ENCODE measurements around the gene FBXW10. TPM values are rescaled to one million over a fixed set of nuclear protein-coding genes. Genes with fewer than 3 reads are reported as not detected.
"Not testable (repeated sequence)": the region's sequence is repeated elsewhere in the genome, so short reads cannot be mapped to it uniquely, and the experiment has no call there.

The FBXW10 gene
- total and polyA plus RNA-seq, 2 of the 8 experiments (the other 6 are each of a cell fraction or from before 2014, with no cell fraction given): not detected

- H3K4me1 ChIP-seq (replicated peaks in 1 of 4; ENCODE audit: control insufficient read depth in 3 of 4, insufficient read depth in 4 of 4, low read length in 3 of 4); H3K23ac ChIP-seq (ENCODE audit: insufficient read length); H3K9me3 ChIP-seq (ENCODE audit: insufficient read depth in 2 of 2, low read depth in 1 of 2, low read length in 1 of 2); H3K27ac ChIP-seq (ENCODE audit: low read depth, low read length); H2BK12ac ChIP-seq (ENCODE audit: low read depth, low read length); H3K4ac ChIP-seq (replicated peaks; ENCODE audit: insufficient read length, low read depth, low read length); H4K8ac ChIP-seq (ENCODE audit: extremely low read depth, insufficient read depth, low read length); H3K4me2 ChIP-seq (ENCODE audit: insufficient read depth in 1 of 2, low read depth in 2 of 2, low read length in 2 of 2); H2BK15ac ChIP-seq (ENCODE audit: low read length); H3K14ac ChIP-seq (ENCODE audit: insufficient read length); H2BK5ac ChIP-seq (ENCODE audit: low read depth, low read length); H3K36me3 ChIP-seq (ENCODE audit: control insufficient read depth in 2 of 4, insufficient read depth in 4 of 4, low read length in 3 of 4); H2AK5ac ChIP-seq (ENCODE audit: low read depth, low read length); H2BK120ac ChIP-seq (replicated peaks; ENCODE audit: low read depth, low read length); H3K56ac ChIP-seq (replicated peaks; ENCODE audit: insufficient read length, low read depth, low read length); H2AFZ ChIP-seq (ENCODE audit: low read length); H4K91ac ChIP-seq (replicated peaks; ENCODE audit: insufficient read length, low read length); H2BK20ac ChIP-seq (ENCODE audit: low read length); H3K27me3 ChIP-seq (replicated peaks in 1 of 4; ENCODE audit: control insufficient read depth in 3 of 4, extremely low read depth in 1 of 4, insufficient read depth in 3 of 4, low read length in 3 of 4); POLR2A ChIA-PET (ENCODE audit: partially characterized antibody); CTCF ChIA-PET (ENCODE audit: partially characterized antibody); H4K20me1 ChIP-seq (replicated peaks in 1 of 2; ENCODE audit: control insufficient read depth in 1 of 2, insufficient read depth in 2 of 2, low read length in 2 of 2); H3K9ac ChIP-seq (replicated peaks in 1 of 4; ENCODE audit: extremely low read depth in 1 of 4, low read depth in 3 of 4, low read length in 3 of 4); DNase-seq (ENCODE audit: low read depth in 1 of 2, low spot score in 2 of 2); H3K79me1 ChIP-seq (ENCODE audit: low read depth, low read length); H3K18ac ChIP-seq (ENCODE audit: extremely low read depth, low read length); H3K4me3 ChIP-seq (ENCODE audit: extremely low read depth in 1 of 4, insufficient read depth in 2 of 4, low read depth in 3 of 4, low read length in 4 of 4); H3K79me2 ChIP-seq (ENCODE audit: control insufficient read depth in 1 of 2, insufficient read depth in 2 of 2, low read length in 2 of 2); H4K5ac ChIP-seq (ENCODE audit: insufficient read length, low read depth, low read length); H3K23me2 ChIP-seq (ENCODE audit: low read depth, low read length): not testable (repeated sequence)
- TF ChIP-seq CTCF (IDR thresholded peaks at IDR 0.05; ENCODE audit: control extremely low read depth in 1 of 3, insufficient read depth in 1 of 3, low read depth in 1 of 3, low read length in 3 of 3) (peak in 2 of 3 experiments; percentile 36 to 46; a peak in 2 of 4 replicates), RAD21 (IDR thresholded peaks at IDR 0.05 in 1 of 2, conservative IDR thresholded peaks at IDR 0.05 in 1 of 2; ENCODE audit: low read depth in 2 of 2, low read length in 2 of 2) (peak; percentile 55 to 59)
- FAIRE-seq: peak; percentile 90
- WGBS, 2 experiments (ENCODE audit: extremely low coverage in 1 of 2, insufficient coverage in 1 of 2, insufficient read length in 1 of 2, insufficient replicate concordance in 2 of 2, low coverage in 1 of 2, low lambda C conversion rate in 2 of 2, missing lambda C conversion rate in 1 of 2): 70% methylated on average over 7 of the region's 9 CpGs; no CpG with 5 or more reads in 1 of the 2 experiments
These were observed 72.9 kb downstream of the FBXW10 start for GRCh38 chr17:18816489-18817371.
